MM.1S (cell line): ENCODE measurements around the gene ACP6.
"Not testable (repeated sequence)": the region's sequence is repeated elsewhere in the genome, so short reads cannot be mapped to it uniquely, and the experiment has no call there.

ENCODE experiments used
- DNase-seq: peaks from one replicate; pipeline ENCODE4 v3.0.0-alpha.2; 2015
- H2AFZ ChIP-seq: fragments of 300-600 bp; sonication (generic); 2 replicates; pipeline ENCODE4 v1.6.0; 2016; ENCODE audit warnings: antibody characterized with exemption, low read length
- H3F3A ChIP-seq: fragments of 300-600 bp; sonication (generic); 2 replicates; pipeline ENCODE4 v1.6.1; 2016; ENCODE audit warnings: mild to moderate bottlenecking, antibody characterized with exemption, low read length, moderate library complexity, mixed read lengths; ENCODE audit not compliant: insufficient read depth
- H3K27ac ChIP-seq: fragments of 300-600 bp; sonication (generic); 2 replicates; pipeline ENCODE4 v1.5.1; 2016; ENCODE audit warnings: mild to moderate bottlenecking, low read length
- H3K27me3 ChIP-seq: fragments of 300-600 bp; sonication (generic); replicated peaks from 2 replicates; pipeline ENCODE4 v1.6.0; 2016; ENCODE audit warnings: low read length; ENCODE audit not compliant: insufficient read depth
- H3K36me3 ChIP-seq: fragments of 300-600 bp; sonication (generic); replicated peaks from 2 replicates; pipeline ENCODE4 v1.6.1; 2016; ENCODE audit warnings: mild to moderate bottlenecking, low read length, mixed read lengths; ENCODE audit not compliant: insufficient read depth
- H3K4me1 ChIP-seq: fragments of 300-600 bp; sonication (generic); 2 replicates; pipeline ENCODE4 v1.6.1; 2016; ENCODE audit warnings: low read length, mixed read lengths
- H3K4me2 ChIP-seq: fragments of 300-600 bp; sonication (generic); 2 replicates; pipeline ENCODE4 v1.6.0; 2016; ENCODE audit warnings: low read depth, low read length
- H3K4me3 ChIP-seq: fragments of 300-600 bp; sonication (generic); 2 replicates; pipeline ENCODE4 v1.5.1; 2016; ENCODE audit warnings: low read length, mixed read lengths
- H3K79me2 ChIP-seq: fragments of 300-600 bp; sonication (generic); 2 replicates; pipeline ENCODE4 v1.6.1; 2016; ENCODE audit warnings: mixed run types, low read length, mixed read lengths
- H3K9ac ChIP-seq: fragments of 300-600 bp; sonication (generic); 2 replicates; pipeline ENCODE4 v1.6.1; 2016; ENCODE audit warnings: low read length, mixed read lengths
- H3K9me2 ChIP-seq: fragments of 300-600 bp; sonication (generic); replicated peaks from 2 replicates; pipeline ENCODE4 v1.6.1; 2016; ENCODE audit warnings: mild to moderate bottlenecking, low read length, mixed read lengths; ENCODE audit not compliant: insufficient read depth
- H3K9me3 ChIP-seq: fragments of 300-600 bp; sonication (generic); replicated peaks from 2 replicates; pipeline ENCODE4 v1.6.1; 2016; ENCODE audit warnings: mild to moderate bottlenecking, low read length, mixed read lengths; ENCODE audit not compliant: insufficient read depth
- H4K20me1 ChIP-seq: fragments of 300-600 bp; sonication (generic); 2 replicates; pipeline ENCODE4 v1.6.1; 2016; ENCODE audit warnings: mild to moderate bottlenecking, low read length, moderate library complexity, mixed read lengths; ENCODE audit not compliant: insufficient read depth
- EZH2 ChIP-seq: fragments of 300-600 bp; sonication (generic); optimal IDR thresholded peaks from 2 replicates; pipeline ENCODE3; 2017; ENCODE audit warnings: low read depth, mild to moderate bottlenecking, antibody characterized with exemption, low read length, mixed read lengths
- EZH2phosphoT487 ChIP-seq: fragments of 300-600 bp; sonication (generic); IDR thresholded peaks from 2 replicates; pipeline ENCODE4 v1.6.1; 2018; ENCODE audit warnings: antibody characterized with exemption, low read length
- TF ChIP-seq, protein P1 (sequence below): fragments of 300-600 bp; sonication (generic); IDR thresholded peaks from 2 replicates; pipeline ENCODE4 v1.5.1; 2016; ENCODE audit warnings: antibody characterized with exemption, low read length, mixed read lengths

The ACP6 gene

DNA sequence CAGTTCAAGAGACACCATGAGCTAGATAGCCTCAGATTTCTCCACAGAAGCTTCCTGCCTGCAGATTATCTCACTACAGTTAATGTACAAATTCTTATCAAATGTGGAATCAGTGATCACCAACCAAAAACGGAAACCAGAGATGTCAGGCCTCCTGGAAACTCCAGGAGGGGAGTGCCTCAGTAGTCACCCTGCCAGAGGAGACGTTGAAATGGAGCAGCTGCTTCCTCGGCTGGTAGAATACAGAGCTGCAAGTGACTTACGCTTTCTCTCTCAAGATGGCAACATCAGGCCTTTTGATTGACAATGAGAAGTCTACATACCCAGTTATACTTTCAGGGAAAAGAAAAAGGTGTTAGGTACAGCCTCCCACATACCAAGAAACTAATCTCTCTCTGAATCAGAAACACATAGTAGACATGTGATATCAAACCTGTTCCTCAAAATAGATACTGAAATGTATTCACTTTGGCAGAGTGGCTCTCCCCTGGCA lies 52.2 kb downstream of the ACP6 start:
- Histone ChIP-seq H3K27ac (no peak overlapping the region), H3K4me2 (no peak overlapping the region), H2AFZ (no peak overlapping the region)

DNA sequence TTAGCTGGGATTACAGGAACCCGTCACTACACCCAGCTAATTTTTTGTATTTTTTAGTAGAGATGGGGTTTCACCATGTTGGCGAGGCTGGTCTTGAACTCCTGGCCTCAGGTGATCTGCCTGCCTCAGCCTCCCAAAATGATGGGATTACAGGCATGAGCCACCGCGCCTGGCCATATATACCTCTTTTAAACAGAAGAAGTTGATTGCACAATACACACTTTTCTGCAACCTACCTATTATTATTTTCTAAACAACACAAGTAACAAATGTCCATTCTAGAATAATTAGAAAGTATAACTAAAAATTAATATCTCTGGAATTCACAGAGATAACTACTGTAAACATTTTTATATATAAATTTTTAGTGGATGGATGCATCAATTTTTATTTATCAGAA lies 55.4 kb downstream of the ACP6 start:
- H3K27me3 ChIP-seq, H3K9me2 ChIP-seq, H4K20me1 ChIP-seq, H2AFZ ChIP-seq, H3K4me2 ChIP-seq, H3K9me3 ChIP-seq, H3K27ac ChIP-seq, H3F3A ChIP-seq, H3K79me2 ChIP-seq, H3K36me3 ChIP-seq, H3K4me3 ChIP-seq, H3K9ac ChIP-seq, DNase-seq: not testable (repeated sequence)
- H3K4me1 ChIP-seq, result peaks cover 19% of the 10 kb centered on the region

More for the DNA sequence above, 52.2 kb downstream of the ACP6 start:
- H3F3A ChIP-seq, result no peaks in the 10 kb centered on the region
- H3K9me2 ChIP-seq, result no peaks in the 10 kb centered on the region
- no peaks in the 10 kb centered on the region for H3K27me3 ChIP-seq
- no peak overlapping the region for H3K4me3 ChIP-seq
- H3K36me3 ChIP-seq, result no peaks in the 10 kb centered on the region; the same call in 1 of the 2 replicates
- H4K20me1 ChIP-seq, result no peaks in the 10 kb centered on the region
- no peaks in the 10 kb centered on the region for H3K4me1 ChIP-seq
- no peaks in the 10 kb centered on the region for H3K79me2 ChIP-seq
- TF ChIP-seq, protein P1, sequence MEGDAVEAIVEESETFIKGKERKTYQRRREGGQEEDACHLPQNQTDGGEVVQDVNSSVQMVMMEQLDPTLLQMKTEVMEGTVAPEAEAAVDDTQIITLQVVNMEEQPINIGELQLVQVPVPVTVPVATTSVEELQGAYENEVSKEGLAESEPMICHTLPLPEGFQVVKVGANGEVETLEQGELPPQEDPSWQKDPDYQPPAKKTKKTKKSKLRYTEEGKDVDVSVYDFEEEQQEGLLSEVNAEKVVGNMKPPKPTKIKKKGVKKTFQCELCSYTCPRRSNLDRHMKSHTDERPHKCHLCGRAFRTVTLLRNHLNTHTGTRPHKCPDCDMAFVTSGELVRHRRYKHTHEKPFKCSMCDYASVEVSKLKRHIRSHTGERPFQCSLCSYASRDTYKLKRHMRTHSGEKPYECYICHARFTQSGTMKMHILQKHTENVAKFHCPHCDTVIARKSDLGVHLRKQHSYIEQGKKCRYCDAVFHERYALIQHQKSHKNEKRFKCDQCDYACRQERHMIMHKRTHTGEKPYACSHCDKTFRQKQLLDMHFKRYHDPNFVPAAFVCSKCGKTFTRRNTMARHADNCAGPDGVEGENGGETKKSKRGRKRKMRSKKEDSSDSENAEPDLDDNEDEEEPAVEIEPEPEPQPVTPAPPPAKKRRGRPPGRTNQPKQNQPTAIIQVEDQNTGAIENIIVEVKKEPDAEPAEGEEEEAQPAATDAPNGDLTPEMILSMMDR, result no peak
- TF ChIP-seq EZH2phosphoT487 (no peak), EZH2 (no peak)
- H3K9me3 ChIP-seq, result no peaks in the 10 kb centered on the region
- H3K9ac ChIP-seq, result no peak overlapping the region
- no peak for DNase-seq

DNA sequence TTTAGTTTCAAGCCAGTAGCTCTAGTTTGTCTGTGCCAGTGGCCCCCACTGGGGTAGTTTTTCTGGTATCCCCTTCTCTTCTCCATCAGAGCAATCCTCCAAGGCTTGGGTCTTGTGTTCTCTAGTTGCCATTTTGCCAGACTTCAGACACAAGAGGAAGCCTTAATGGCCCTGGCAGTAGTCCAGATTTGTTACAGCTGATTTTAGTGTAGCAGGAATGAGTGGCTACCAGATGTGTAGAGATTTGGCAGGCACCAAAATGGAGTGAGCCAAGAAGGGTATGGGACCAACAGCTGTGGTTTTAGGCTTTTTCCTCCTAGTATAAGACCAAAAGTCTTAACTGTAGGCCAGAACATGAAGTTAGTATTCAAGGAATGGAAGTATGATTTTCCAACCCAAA lies 56.8 kb downstream of the ACP6 start:
- H3K36me3 ChIP-seq, result no peaks in the 10 kb centered on the region; the same call in 1 of the 2 replicates
- no peaks in the 10 kb centered on the region for H3K27me3 ChIP-seq
- H2AFZ ChIP-seq, result no peak overlapping the region
- H3K4me2 ChIP-seq, result no peak overlapping the region
- H3K27ac ChIP-seq, result no peak overlapping the region
- no peak overlapping the region for H3K9ac ChIP-seq
- no peak overlapping the region for H3K4me3 ChIP-seq
- DNase-seq, result no peak
- H3K9me3 ChIP-seq, result no peaks in the 10 kb centered on the region
- TF ChIP-seq EZH2 (no peak), EZH2phosphoT487 (no peak)
- TF ChIP-seq, protein P1, result no peak
- no peaks in the 10 kb centered on the region for H4K20me1 ChIP-seq
- peaks cover 23% of the 10 kb centered on the region for H3K4me1 ChIP-seq
- peaks cover 8% of the 10 kb centered on the region; the same call in 1 of the 2 replicates for H3F3A ChIP-seq
- H3K9me2 ChIP-seq, result no peaks in the 10 kb centered on the region
- H3K79me2 ChIP-seq, result no peaks in the 10 kb centered on the region

DNA sequence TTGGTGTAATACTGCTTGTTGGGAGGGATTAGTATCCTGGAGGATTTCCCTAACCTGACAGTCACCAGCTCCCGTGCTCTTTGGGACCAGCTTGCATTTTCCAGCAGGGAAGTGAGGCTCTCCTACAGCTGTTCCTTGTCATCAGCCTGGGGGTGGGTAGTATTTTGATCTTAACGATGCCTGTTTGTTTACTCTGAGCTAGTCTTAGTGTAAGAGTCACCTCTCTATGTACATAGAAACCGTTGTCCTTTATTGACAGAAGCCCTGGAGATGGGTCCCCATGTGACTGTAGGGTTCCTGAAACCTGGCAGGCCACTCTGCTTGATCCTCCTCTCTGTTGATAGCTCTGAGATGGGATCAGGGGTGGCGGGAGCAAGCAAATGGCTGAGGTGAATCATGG lies 58.0 kb downstream of the ACP6 start:
- Histone ChIP-seq H2AFZ (no peak overlapping the region), H3K4me3 (no peak overlapping the region), H3F3A (peaks cover 8% of the 10 kb centered on the region; the same call in 1 of the 2 replicates), H3K4me2 (no peak overlapping the region), H3K27ac (no peak overlapping the region), H3K27me3 (no peaks in the 10 kb centered on the region), H3K36me3 (no peaks in the 10 kb centered on the region; the same call in 1 of the 2 replicates), H3K4me1 (peaks cover 23% of the 10 kb centered on the region), H3K9me3 (no peaks in the 10 kb centered on the region), H3K9me2 (no peaks in the 10 kb centered on the region), H3K9ac (no peak overlapping the region), H4K20me1 (no peaks in the 10 kb centered on the region), H3K79me2 (no peaks in the 10 kb centered on the region)
- DNase-seq, result no peak
- TF ChIP-seq, protein P1, result no peak
- TF ChIP-seq EZH2 (no peak), EZH2phosphoT487 (no peak)
